K562 (cell line): ENCODE results near the gene GFOD1. TPM values are rescaled to one million over a fixed set of nuclear protein-coding genes. Genes with fewer than 3 reads are reported as not detected.

Source experiments
- ATAC-seq: fragments of 200-7000 bp; cut with Tn5 transposase; 3 replicates; pipeline ENCODE4 v1.9.1; 2020; ENCODE audit warnings: moderate library complexity
- BruUV-seq: library from RNA; stranded (reverse); fragments of 400-500 nt; replicated peaks from 2 replicates; lab custom pipeline; 2021; lab: Mats Ljungman, UMichigan
- CTCF ChIA-PET: fragments of 300-600 bp; formaldehyde crosslinking; extraction: SDS; loops from one replicate; lab custom pipeline; 2021; ENCODE audit warnings: low intra/inter-chr PET ratio; lab: Yijun Ruan, JAX
- POLR2A ChIA-PET: fragments of 300-600, 350-650 bp; sonication (Branson Sonifier 250); formaldehyde crosslinking; extraction: SDS; loops from one replicate; lab custom pipeline; 2021; ENCODE audit warnings: antibody characterized with exemption, inconsistent platforms; lab: Yijun Ruan, JAX
- DNase-seq, 4 experiments: peaks; one replicate each; pipeline versions ENCODE4 v3.0.0 to v3.0.0-alpha.2; 2011 to 2018; ENCODE audit warnings: low spot score in 3 of 4, mixed read lengths in 3 of 4; ENCODE audit errors: extremely low read depth in 1 of 4
- FAIRE-seq: peaks from 2 replicates; lab custom pipeline; 2011; peaks lifted over from hg19 to GRCh38; lab: Jason Lieb, UNC
- H2AFZ ChIP-seq: 2 replicates; pipeline ENCODE4 v1.6.0; 2011; ENCODE audit warnings: low read depth, low read length, control low read depth, inconsistent platforms
- H3K27ac ChIP-seq: fragments of 200-600 bp; 3 replicates; pipeline ENCODE4 v1.8.0; 2011; ENCODE audit warnings: low read depth, mild to moderate bottlenecking, control low read depth, inconsistent platforms, low read length, moderate library complexity, mixed read lengths; ENCODE audit errors: extremely low read depth
- H3K27me3 ChIP-seq, 2 experiments: fragments of 300-600 bp in 1 of 2; 2 replicates in 1 of 2; 3 replicates in 1 of 2; pipeline versions ENCODE4 v1.6.0 to v1.8.0; 2011; ENCODE audit warnings: inconsistent platforms in 2 of 2, low read length in 2 of 2, mild to moderate bottlenecking in 1 of 2, mixed read lengths in 1 of 2, moderate library complexity in 1 of 2; ENCODE audit not compliant: control insufficient read depth in 2 of 2, insufficient read depth in 2 of 2
- H3K36me3 ChIP-seq: fragments of 300-600 bp; 3 replicates; pipeline ENCODE4 v1.8.0; 2011; ENCODE audit warnings: mild to moderate bottlenecking, low read length, inconsistent platforms; ENCODE audit not compliant: control insufficient read depth, insufficient read depth
- H3K4me1 ChIP-seq, 2 experiments: fragments of 200-600 bp in 1 of 2; replicated peaks in 1 of 2; 2 replicates in 1 of 2; 3 replicates in 1 of 2; pipeline versions ENCODE4 v1.5.1 to v1.8.0; 2011; ENCODE audit warnings: inconsistent platforms in 2 of 2, low read length in 2 of 2, mild to moderate bottlenecking in 1 of 2, mixed read lengths in 1 of 2, moderate library complexity in 1 of 2; ENCODE audit not compliant: control insufficient read depth in 2 of 2, insufficient read depth in 2 of 2
- H3K4me2 ChIP-seq: 2 replicates; pipeline ENCODE4 v1.6.1; 2011; ENCODE audit warnings: low read length, control low read depth, inconsistent platforms, mixed read lengths; ENCODE audit not compliant: insufficient read depth
- H3K4me3 ChIP-seq: fragments of 200-600 bp; sonication (generic), shearing (Covaris generic); 2 replicates; pipeline ENCODE4 v1.5.1; 2016; ENCODE audit warnings: control low read depth, inconsistent platforms
- H3K79me2 ChIP-seq: fragments of 200-600 bp; 3 replicates; pipeline ENCODE4 v1.8.0; 2011; ENCODE audit warnings: low read length, inconsistent platforms; ENCODE audit not compliant: control insufficient read depth, insufficient read depth
- H3K9ac ChIP-seq, 2 experiments: 2 replicates each; pipeline versions ENCODE4 v1.6.0 to v1.6.1; 2011; ENCODE audit warnings: low read depth in 2 of 2, low read length in 2 of 2, control low read depth in 1 of 2, inconsistent platforms in 1 of 2, mild to moderate bottlenecking in 1 of 2, mixed read lengths in 1 of 2; ENCODE audit not compliant: insufficient read depth in 1 of 2
- H3K9me1 ChIP-seq: one replicate; pipeline ENCODE4 v1.6.0; 2011; ENCODE audit warnings: inconsistent platforms, mild to moderate bottlenecking, low read length, moderate library complexity; ENCODE audit not compliant: control insufficient read depth, insufficient read depth
- H3K9me3 ChIP-seq: replicated peaks from 2 replicates; pipeline ENCODE4 v1.5.1; 2011; ENCODE audit warnings: low read depth, low read length, inconsistent platforms; ENCODE audit not compliant: control insufficient read depth, insufficient read depth
- H4K20me1 ChIP-seq: replicated peaks from 2 replicates; pipeline ENCODE4 v1.6.1; 2011; ENCODE audit warnings: low read length, inconsistent platforms, mixed read lengths; ENCODE audit not compliant: control insufficient read depth, insufficient read depth
- CBX1 ChIP-seq: sonication (generic); IDR thresholded peaks from 2 replicates; pipeline ENCODE4 v1.6.1; 2016; ENCODE audit warnings: antibody characterized with exemption, low read depth, mild to moderate bottlenecking
- CBX8 ChIP-seq: fragments of 200-600 bp; sonication (generic); IDR thresholded peaks from 2 replicates; pipeline ENCODE4 v1.6.1; 2012; ENCODE audit warnings: borderline replicate concordance, mixed run types, low read depth, mild to moderate bottlenecking, moderate library complexity, mixed read lengths, low read length, control low read depth, inconsistent platforms; ENCODE audit not compliant: poor library complexity, severe bottlenecking; ENCODE audit errors: extremely low read depth
- E2F4 ChIP-seq: sonication (generic); formaldehyde crosslinking; IDR thresholded peaks from 2 replicates; pipeline ENCODE4 v1.8.0; 2022; ENCODE audit warnings: mild to moderate bottlenecking, low read depth, missing genetic modification reagents
- E2F5 ChIP-seq: sonication (generic); formaldehyde crosslinking; IDR thresholded peaks from 2 replicates; pipeline ENCODE4 v1.8.0; 2022; ENCODE audit warnings: mild to moderate bottlenecking, missing genetic modification reagents
- GTF2B ChIP-seq: IDR thresholded peaks from 2 replicates; pipeline ENCODE4 v1.6.1; 2011; ENCODE audit not compliant: insufficient read length; ENCODE audit errors: extremely low read depth
- POLR2B ChIP-seq: fragments of 450-650 bp; IDR thresholded peaks from 2 replicates; pipeline ENCODE4 v1.6.1; 2018; ENCODE audit warnings: low read depth; ENCODE audit not compliant: partially characterized antibody
- PPARD ChIP-seq: fragments of 250-450 bp; sonication (Bioruptor Pico); IDR thresholded peaks from 2 replicates; pipeline ENCODE4 v1.8.0; 2022; ENCODE audit warnings: inconsistent platforms, mild to moderate bottlenecking, moderate library complexity
- TCF7 ChIP-seq: sonication (generic); IDR thresholded peaks from 2 replicates; pipeline ENCODE4 v1.6.1; 2016; ENCODE audit warnings: antibody characterized with exemption, borderline replicate concordance
- XRCC3 ChIP-seq: fragments of 450-650 bp; IDR thresholded peaks from 2 replicates; pipeline ENCODE4 v1.6.1; 2017; ENCODE audit warnings: mild to moderate bottlenecking, moderate library complexity
- in situ Hi-C: fragments of 300-500 bp; cut with MboI; formaldehyde crosslinking; loops from 4 replicates; pipeline ENCODE4 v1.15.0; 2018; ENCODE audit warnings: inconsistent platforms, mixed read lengths
- intact Hi-C: fragments of 100-400 bp; cut with micrococcal nuclease; formaldehyde crosslinking; loops from 2 replicates; pipeline ENCODE4 v1.14.2; 2022
- polyA plus RNA-seq, 8 experiments: library from polyadenylated mRNA; depleted of rRNA in 4 of 8; stranded (reverse) in 5 of 8; unstranded in 3 of 8; fragments of >200 nt; fragmentation: Nextera tagmentation in 2 of 8; fragmentation: Illumina TruSeq in 1 of 8; extraction: Ambion mirVana in 2 of 8; extraction: Trizol in 1 of 8; gene quantifications; 2 replicates each; pipeline versions ENCODE4 v1.2.1 to v1.2.3, GENCODE V29; 2011 to 2014; ENCODE audit warnings: inconsistent platforms in 1 of 8, missing spikeins in 1 of 8
- total RNA-seq, 7 experiments: library from RNA; depleted of rRNA in 6 of 7; stranded (reverse); fragments of >200 nt in 6 of 7; fragmentation: Illumina TruSeq in 2 of 7; extraction: Trizol in 2 of 7; gene quantifications; 2 replicates each; pipeline versions ENCODE4 v1.2.1 to v1.2.3, GENCODE V29; 2011 to 2021; ENCODE audit warnings: low replicate concordance in 1 of 7

Gene GFOD1
- total and polyA plus RNA-seq, 9 of the 15 experiments (the other 6 are each of a cell fraction or from before 2014, with no cell fraction given): 3.8 to 12.0 (median 8.2) TPM

- no peak for TF ChIP-seq XRCC3
- TF ChIP-seq CBX8: no peak
- no peak for TF ChIP-seq POLR2B
- TF ChIP-seq E2F4 (CRISPR knock-in tag): no peak
- TF ChIP-seq E2F5 (CRISPR knock-in tag): no peak
- TF ChIP-seq GTF2B: no peak
- TF ChIP-seq TCF7: no peak
- no peak for TF ChIP-seq CBX1
- TF ChIP-seq PPARD (CRISPR knock-in tag): no peak
- H4K20me1 ChIP-seq: no peaks in the 10 kb centered on the region
- no peak overlapping the region for H3K4me2 ChIP-seq
- H3K4me1 ChIP-seq: peaks cover 5 to 6% of the 10 kb centered on the region in 2 experiments; a peak in 4 of 5 replicates
- POLR2A ChIA-PET: interaction anchor here (1.2 kb wide), 1 partner anchor 10 kb away, joined by 3 read pairs; no protein-coding TSS in a partner anchor
- no peaks in the 10 kb centered on the region for H3K79me2 ChIP-seq
- BruUV-seq: no TSS peak
- no peak overlapping the region for H2AFZ ChIP-seq
- H3K27me3 ChIP-seq: no peaks in the 10 kb centered on the region
- no peak overlapping the region for H3K27ac ChIP-seq
- FAIRE-seq (no peak), DNase-seq (no peak), ATAC-seq (no peak)
- H3K9ac ChIP-seq: no peak overlapping the region
- H3K4me3 ChIP-seq: no peak overlapping the region
- no peaks in the 10 kb centered on the region for H3K9me1 ChIP-seq
- CTCF ChIA-PET: no interaction called here
- intact Hi-C loops (no loop called here), in situ Hi-C loops (no loop called here)
- no peaks in the 10 kb centered on the region for H3K9me3 ChIP-seq
- H3K36me3 ChIP-seq: peaks cover 77% of the 10 kb centered on the region
These were observed 172.6 kb downstream of the GFOD1 start for GRCh38 chr6:13314806-13315205.
